Neuron (in vitro differentiated cells): Measurements from ENCODE around the gene PGAP1.

Experiments
- H2AFZ ChIP-seq: one replicate; pipeline ENCODE4 v1.6.1; 2013; ENCODE audit warnings: low read depth, mild to moderate bottlenecking, inconsistent platforms, low read length, moderate library complexity
- H3K27me3 ChIP-seq: one replicate; pipeline ENCODE4 v1.6.1; 2013; ENCODE audit warnings: low read length; ENCODE audit not compliant: insufficient read depth
- H3K36me3 ChIP-seq: one replicate; pipeline ENCODE4 v1.6.1; 2013; ENCODE audit warnings: low read length; ENCODE audit not compliant: insufficient read depth
- H3K4me1 ChIP-seq: one replicate; pipeline ENCODE4 v1.6.1; 2013; ENCODE audit warnings: low read length; ENCODE audit not compliant: insufficient read depth
- H3K4me3 ChIP-seq: 2 replicates; pipeline ENCODE4 v1.5.1; 2013; ENCODE audit warnings: mild to moderate bottlenecking, low read length, moderate library complexity
- H3K9me3 ChIP-seq: one replicate; pipeline ENCODE4 v1.6.1; 2013; ENCODE audit warnings: low read length

PGAP1 gene

DNA sequence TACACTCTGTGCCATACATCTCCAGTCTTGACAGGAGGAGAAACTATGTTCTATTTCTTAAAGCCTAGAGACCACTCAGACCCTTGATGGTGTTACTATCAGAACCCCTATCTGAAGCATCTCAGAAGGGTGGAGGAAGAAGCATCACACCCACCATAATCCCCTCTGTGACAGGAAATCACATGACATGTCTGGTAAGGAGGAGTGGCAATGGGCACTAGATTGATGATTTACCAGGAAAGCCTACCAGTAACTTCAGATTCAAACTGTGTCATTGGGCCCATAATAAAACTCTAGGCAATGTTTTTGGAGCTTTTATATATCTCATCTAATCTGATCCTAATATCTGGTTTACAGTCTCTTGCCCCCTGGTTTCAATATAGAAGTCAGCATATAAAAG lies 80.2 kb downstream of the PGAP1 start:
- Histone ChIP-seq H3K27me3 (no peaks in the 10 kb centered on the region), H3K4me1 (no peaks in the 10 kb centered on the region), H2AFZ (no peak overlapping the region), H3K36me3 (peaks cover 58% of the 10 kb centered on the region), H3K4me3 (no peak overlapping the region), H3K9me3 (no peaks in the 10 kb centered on the region)

DNA sequence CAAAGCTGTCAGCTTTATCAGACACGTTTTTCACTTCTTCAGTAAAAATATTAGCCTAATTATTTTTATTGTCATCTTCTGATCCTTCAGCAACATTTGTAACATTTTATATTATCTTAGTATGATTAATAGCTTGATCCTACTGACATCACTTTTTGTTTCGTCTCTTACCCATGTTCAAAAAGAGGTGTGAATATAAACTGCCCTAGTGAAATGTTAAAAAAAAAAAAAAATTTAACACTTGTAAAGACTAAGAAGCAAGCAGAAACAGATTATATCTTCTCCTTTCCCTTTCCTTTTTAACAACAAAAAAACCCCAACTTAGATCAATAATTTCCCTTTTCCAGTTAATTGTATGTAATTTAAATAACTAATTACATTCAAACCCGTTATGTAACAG lies 81.1 kb downstream of the PGAP1 start:
- H3K4me3 ChIP-seq = no peak overlapping the region
- H3K4me1 ChIP-seq = no peaks in the 10 kb centered on the region
- no peaks in the 10 kb centered on the region for H3K9me3 ChIP-seq
- H3K27me3 ChIP-seq = no peaks in the 10 kb centered on the region
- no peak overlapping the region for H2AFZ ChIP-seq
- H3K36me3 ChIP-seq = peaks cover 67% of the 10 kb centered on the region

DNA sequence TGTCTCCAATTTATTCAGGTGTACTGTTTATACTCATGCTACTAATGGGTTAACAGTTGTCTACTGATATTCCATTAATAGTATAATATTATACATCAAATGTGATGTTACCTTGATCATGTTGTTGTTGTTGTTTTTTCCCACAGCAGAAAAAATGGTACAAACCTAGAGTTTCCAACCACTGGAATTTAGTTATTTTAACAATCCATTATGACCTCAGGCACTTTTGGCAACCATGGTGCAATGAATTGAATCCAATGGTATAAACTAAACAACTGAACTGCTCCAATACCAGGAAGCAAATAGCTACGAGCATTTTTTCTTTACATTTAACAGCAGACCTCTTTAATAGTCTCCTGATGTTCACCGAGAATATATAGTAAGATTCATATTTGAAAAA lies 86.3 kb downstream of the PGAP1 start:
- H2AFZ ChIP-seq = no peak overlapping the region
- H3K4me1 ChIP-seq = no peaks in the 10 kb centered on the region
- no peaks in the 10 kb centered on the region for H3K27me3 ChIP-seq
- no peak overlapping the region for H3K4me3 ChIP-seq
- no peaks in the 10 kb centered on the region for H3K9me3 ChIP-seq
- peaks cover 81% of the 10 kb centered on the region for H3K36me3 ChIP-seq

DNA sequence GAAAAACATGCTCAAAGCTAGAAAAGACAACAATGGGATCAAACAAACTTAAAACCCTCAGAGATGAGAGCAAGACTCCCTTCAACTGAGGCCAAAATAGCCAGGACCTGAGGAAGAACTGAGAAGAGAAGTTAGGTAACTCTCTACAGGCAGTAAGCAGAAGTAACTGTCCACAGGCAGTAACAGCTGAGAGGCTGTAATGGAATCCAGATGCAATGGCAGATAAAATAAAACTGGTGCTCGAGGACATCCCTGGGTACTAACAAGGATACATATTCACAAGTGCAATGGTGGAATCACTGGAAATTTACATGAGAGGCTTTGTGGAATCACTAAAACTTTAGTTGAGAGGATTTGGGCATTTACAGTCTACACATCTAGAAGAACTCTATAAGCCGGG lies 86.9 kb downstream of the PGAP1 start:
- Histone ChIP-seq H3K9me3 (no peaks in the 10 kb centered on the region), H3K27me3 (no peaks in the 10 kb centered on the region), H2AFZ (no peak overlapping the region), H3K4me1 (no peaks in the 10 kb centered on the region), H3K36me3 (peaks cover 79% of the 10 kb centered on the region), H3K4me3 (no peak overlapping the region)

DNA sequence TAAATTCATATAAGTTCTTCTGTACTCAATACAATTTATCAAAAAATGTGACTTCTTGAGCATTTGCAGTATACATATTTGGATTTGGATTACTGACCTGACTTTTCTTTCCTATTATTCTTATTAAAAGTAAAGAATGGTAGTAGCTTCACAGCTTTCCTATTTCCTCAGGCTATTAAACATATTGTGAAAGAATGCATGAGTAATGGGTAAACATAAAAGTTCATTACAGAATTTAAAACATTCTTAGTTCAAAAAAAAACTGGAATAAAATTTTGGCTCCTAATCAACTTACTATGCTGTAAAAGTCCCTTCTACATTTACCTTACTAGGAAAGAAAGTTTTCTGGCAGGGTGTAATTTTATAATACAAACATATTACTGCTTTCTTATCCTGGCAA lies 90.1 kb downstream of the PGAP1 start:
- H3K4me1 ChIP-seq = no peaks in the 10 kb centered on the region
- no peak overlapping the region for H2AFZ ChIP-seq
- no peaks in the 10 kb centered on the region for H3K27me3 ChIP-seq
- H3K36me3 ChIP-seq = peaks cover 56% of the 10 kb centered on the region
- no peak overlapping the region for H3K4me3 ChIP-seq
- no peaks in the 10 kb centered on the region for H3K9me3 ChIP-seq

DNA sequence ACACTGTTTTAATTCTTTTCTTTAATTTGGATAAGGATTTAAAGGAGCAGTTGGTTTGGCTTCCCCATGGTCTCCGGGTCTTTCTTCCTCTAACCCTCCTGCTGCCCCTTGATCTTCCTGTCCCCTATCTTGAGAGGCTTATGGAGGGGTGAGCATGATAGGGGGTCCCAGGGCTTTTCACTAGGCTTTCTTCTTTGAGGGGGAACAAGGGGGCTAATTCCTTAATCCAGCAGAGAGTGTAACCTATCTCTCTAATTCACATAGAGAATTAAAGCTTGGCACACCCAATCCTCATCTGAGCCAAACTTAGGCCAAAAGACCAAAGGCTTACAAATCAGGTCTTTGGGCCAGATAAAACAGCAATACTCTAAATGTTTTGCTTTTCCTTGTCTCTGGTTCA lies 95.8 kb downstream of the PGAP1 start:
- H3K9me3 ChIP-seq = peaks cover 2% of the 10 kb centered on the region
- no peak overlapping the region for H3K4me3 ChIP-seq
- no peak overlapping the region for H2AFZ ChIP-seq
- peaks cover 16% of the 10 kb centered on the region for H3K4me1 ChIP-seq
- H3K36me3 ChIP-seq = peaks cover 8% of the 10 kb centered on the region
- H3K27me3 ChIP-seq = no peaks in the 10 kb centered on the region

DNA sequence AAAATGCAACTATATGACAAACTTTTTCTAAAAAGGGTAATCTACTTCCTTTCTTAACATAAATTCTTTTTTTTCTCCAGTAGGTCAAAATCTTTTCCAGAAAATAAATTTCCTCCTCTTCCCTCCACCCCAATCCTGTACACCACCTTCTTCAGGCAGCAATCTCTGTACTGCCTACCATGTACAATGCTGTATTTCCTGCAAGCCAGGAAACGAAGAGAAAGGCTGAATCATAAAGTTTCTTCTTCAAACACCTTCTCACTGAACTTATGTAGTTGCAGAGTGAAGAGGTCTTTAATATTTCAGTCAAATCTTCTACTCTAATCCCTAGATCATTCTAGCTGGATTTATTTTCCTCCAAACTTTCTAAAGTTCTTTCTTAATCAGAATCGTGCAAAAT lies 99.2 kb downstream of the PGAP1 start:
- Histone ChIP-seq H3K27me3 (no peaks in the 10 kb centered on the region), H2AFZ (no peak overlapping the region), H3K4me3 (no peak overlapping the region), H3K4me1 (peaks cover 16% of the 10 kb centered on the region), H3K9me3 (peaks cover 2% of the 10 kb centered on the region), H3K36me3 (peaks cover 2% of the 10 kb centered on the region)

DNA sequence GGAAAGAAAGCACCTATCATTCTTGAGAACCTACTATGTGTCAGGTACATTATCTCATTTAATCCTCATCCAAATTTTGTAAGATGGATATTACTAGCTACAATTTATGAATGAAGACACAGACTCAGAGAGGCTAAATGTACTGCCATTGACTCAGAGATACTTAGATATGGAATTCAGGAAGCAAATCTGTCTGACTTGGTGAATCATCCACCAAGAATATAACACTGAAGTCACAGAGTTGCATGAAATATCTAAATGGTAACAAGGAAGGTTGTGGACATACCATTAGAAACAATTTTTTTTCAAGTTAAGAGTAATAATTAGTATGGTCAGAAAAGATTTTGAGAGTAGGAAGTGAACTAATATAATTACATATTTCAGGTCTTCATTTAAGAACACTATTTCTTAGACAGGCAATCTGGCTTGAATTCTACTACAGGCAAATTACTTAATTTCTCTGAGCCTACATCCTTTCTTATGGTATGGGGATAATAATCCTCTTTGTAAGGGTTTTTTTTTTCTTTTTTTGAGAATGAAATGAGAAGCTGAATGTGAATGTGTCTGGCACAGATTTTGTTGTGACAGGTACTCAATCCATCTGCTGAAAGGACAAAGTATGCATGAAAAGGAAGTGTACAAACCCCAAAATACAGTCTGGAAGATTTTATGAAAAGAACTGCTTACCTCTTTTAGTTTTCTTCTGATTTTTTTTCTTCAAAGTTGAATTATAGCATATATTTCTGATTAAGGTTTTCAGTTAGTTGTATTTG lies 102.6 kb downstream of the PGAP1 start:
- Histone ChIP-seq H3K27me3 (no peaks in the 10 kb centered on the region), H3K4me3 (no peak overlapping the region), H3K36me3 (no peaks in the 10 kb centered on the region), H2AFZ (no peak overlapping the region), H3K4me1 (peaks cover 14% of the 10 kb centered on the region), H3K9me3 (no peaks in the 10 kb centered on the region)

DNA sequence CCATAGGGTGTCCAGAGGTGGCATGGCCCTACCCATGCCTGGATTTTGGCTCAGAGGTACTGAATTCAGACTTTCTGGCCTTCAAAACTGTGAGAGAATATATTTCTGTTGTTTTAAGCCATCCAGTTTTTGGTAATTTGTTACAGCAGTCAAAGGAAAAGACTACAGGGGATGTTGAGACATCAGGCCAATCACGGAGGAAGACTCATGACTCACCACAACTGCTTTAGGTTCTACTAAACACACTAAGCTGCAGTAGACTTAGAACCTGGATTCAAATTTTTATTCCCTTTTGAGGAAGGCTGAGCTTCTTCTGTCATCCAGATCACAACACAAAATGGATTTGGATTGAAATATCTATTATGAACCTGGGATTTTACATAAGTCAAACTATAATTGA lies 105.3 kb downstream of the PGAP1 start:
- no peaks in the 10 kb centered on the region for H3K27me3 ChIP-seq
- no peaks in the 10 kb centered on the region for H3K4me1 ChIP-seq
- H3K36me3 ChIP-seq = no peaks in the 10 kb centered on the region
- H3K4me3 ChIP-seq = no peak overlapping the region
- H3K9me3 ChIP-seq = no peaks in the 10 kb centered on the region
- H2AFZ ChIP-seq = no peak overlapping the region

DNA sequence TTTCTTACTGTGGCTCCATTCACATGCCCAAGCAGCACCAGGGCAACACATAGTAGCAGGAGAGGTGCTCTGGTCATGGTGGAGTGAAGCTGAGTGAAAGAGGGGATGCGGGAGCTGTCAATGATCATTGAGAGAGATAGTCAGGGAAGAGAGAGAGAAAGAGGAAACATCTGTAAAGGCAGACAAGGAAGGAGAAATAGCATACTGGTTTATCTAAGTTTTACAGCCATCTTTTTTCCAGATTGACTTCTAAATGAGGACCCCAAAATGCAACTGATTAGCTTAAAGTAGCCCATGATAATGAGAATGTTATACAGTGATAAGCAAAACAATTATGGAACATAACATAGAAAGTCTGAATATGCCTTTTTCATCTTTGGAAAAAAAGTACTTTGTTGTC lies 117.2 kb downstream of the PGAP1 start, which contains the start of gene C2orf66:
Gene C2orf66, minus strand, starts transcription at position 96 of the 400 bp plus-strand sequence. Its CDS starts 19 bp downstream, at position 77.
- Histone ChIP-seq H3K36me3 (no peaks in the 10 kb centered on the region), H3K27me3 (no peaks in the 10 kb centered on the region), H3K4me3 (no peak within 1 kb of the TSS)

DNA sequence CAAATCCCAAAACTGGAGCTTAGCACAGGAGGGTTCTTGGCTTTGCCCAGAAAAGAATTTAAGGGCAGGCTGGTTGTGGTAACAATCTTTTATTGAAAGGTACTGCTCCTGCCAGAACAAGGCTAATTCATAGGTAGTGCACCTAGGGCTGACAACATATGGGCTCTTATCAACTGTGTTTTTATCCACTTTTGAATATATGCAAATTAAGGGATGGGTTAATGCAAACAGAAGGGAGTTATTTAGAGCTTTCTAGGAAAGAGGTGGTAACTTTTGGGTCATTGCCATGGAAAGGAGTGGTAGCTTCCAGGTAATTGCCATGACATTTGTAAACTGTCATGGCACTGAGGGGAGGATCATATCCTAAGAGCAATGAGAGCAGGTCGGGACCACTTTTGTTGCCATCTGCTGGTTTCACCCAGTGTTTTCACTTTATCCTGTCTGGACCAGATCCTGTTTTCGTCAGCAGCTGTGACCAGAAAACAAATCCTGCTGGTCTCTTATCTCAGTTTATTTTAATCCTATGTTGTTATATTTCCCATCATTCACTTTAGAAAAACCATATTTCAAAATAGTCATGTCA lies 118.3 kb downstream of the PGAP1 start:
- no peaks in the 10 kb centered on the region for H3K9me3 ChIP-seq
- no peaks in the 10 kb centered on the region for H3K4me1 ChIP-seq
- H3K4me3 ChIP-seq = no peak overlapping the region
- no peak overlapping the region for H2AFZ ChIP-seq
- no peaks in the 10 kb centered on the region for H3K27me3 ChIP-seq
- no peaks in the 10 kb centered on the region for H3K36me3 ChIP-seq

More for the DNA sequence above, 117.2 kb downstream of the PGAP1 start, which contains the start of gene C2orf66:
- H2AFZ ChIP-seq = no peak within 1 kb of the TSS
- no peaks in the 10 kb centered on the region for H3K9me3 ChIP-seq
- H3K4me1 ChIP-seq = no peaks in the 10 kb centered on the region

DNA sequence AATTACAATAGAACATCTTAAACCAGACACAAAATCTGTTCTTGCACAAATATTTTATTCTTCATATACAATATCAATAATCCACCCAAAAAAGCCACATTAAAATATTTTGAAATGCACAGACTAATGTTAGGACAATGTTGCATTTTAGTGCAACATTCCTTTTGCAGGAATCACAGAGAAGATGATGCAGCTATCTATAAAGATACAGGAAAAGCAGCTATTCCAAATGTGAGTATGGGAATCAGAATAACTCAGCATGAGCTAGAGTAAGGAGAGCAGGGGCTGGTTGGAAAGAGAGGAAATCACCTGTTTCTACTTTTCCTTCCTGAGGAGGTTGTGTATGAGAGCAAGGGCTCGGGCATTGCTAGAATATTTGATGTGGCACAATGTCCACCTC lies 122.1 kb downstream of the PGAP1 start:
- no peaks in the 10 kb centered on the region for H3K27me3 ChIP-seq
- no peaks in the 10 kb centered on the region for H3K4me1 ChIP-seq
- no peaks in the 10 kb centered on the region for H3K36me3 ChIP-seq
- H3K4me3 ChIP-seq = no peak overlapping the region
- H2AFZ ChIP-seq = no peak overlapping the region
- no peaks in the 10 kb centered on the region for H3K9me3 ChIP-seq

DNA sequence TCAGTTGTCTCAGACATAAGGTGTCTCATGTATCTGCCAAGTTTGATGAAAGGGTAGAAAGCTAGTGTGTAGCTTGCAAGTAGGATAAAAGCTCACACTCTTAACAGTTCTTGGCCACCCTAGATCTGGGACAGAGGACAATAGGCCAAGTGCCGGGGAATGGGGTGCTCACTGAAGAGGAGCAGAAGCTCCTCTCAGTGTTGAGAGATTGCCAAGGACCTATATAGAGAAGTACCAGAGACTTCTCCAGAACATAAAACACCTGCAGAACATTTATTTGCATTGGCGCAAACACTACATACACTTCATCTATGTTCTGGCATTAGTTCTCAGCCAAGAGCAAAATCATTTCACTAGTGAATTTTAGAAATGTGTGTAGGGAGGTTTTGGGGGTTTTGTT lies 124.1 kb downstream of the PGAP1 start:
- Histone ChIP-seq H3K4me1 (no peaks in the 10 kb centered on the region), H3K4me3 (no peak overlapping the region), H3K27me3 (no peaks in the 10 kb centered on the region), H3K9me3 (no peaks in the 10 kb centered on the region), H3K36me3 (peaks cover 5% of the 10 kb centered on the region), H2AFZ (no peak overlapping the region)
